GM23338 (cell line): Measurements from ENCODE around the gene MDM4. TPM values are rescaled to one million over a fixed set of nuclear protein-coding genes. Genes with fewer than 3 reads are reported as not detected.
A peak's percentile ranks its signal among the peaks of the same experiment; 100 is the strongest.

Experiments
- ATAC-seq: fragments of 200-7000 bp; cut with Tn5 transposase; 3 replicates; pipeline ENCODE4 v1.9.1; 2020
- DNase-seq: peaks from one replicate; pipeline ENCODE4 v3.0.0-alpha.2; 2015; ENCODE audit warnings: low spot score
- H2AFZ ChIP-seq: fragments of 200-600 bp; sonication (generic); 2 replicates; pipeline ENCODE4 v1.8.0; 2016; ENCODE audit warnings: antibody characterized with exemption, mild to moderate bottlenecking, moderate library complexity
- H3F3A ChIP-seq: fragments of 200-600 bp; sonication (generic); replicated peaks from 2 replicates; pipeline ENCODE4 v1.8.0; 2017; ENCODE audit warnings: antibody characterized with exemption, mixed run types, low read depth
- H3K27ac ChIP-seq: fragments of 200-600 bp; sonication (generic); 2 replicates; pipeline ENCODE4 v1.6.1; 2016; ENCODE audit warnings: low read depth
- H3K27me3 ChIP-seq: fragments of 200-600 bp; sonication (generic); 2 replicates; pipeline ENCODE4 v1.8.0; 2016; ENCODE audit warnings: mild to moderate bottlenecking, mixed run types, moderate library complexity; ENCODE audit not compliant: insufficient read depth
- H3K36me3 ChIP-seq: fragments of 200-600 bp; sonication (generic); 2 replicates; pipeline ENCODE4 v1.8.0; 2016; ENCODE audit warnings: mild to moderate bottlenecking; ENCODE audit not compliant: insufficient read depth
- H3K4me1 ChIP-seq: fragments of 200-600 bp; sonication (generic); 2 replicates; pipeline ENCODE4 v1.8.0; 2016; ENCODE audit warnings: mild to moderate bottlenecking, moderate library complexity; ENCODE audit not compliant: insufficient read depth
- H3K4me2 ChIP-seq: fragments of 200-600 bp; sonication (generic); 2 replicates; pipeline ENCODE4 v1.7.1; 2017; ENCODE audit warnings: mixed run types
- H3K4me3 ChIP-seq: fragments of 200-600 bp; sonication (generic); 2 replicates; pipeline ENCODE4 v1.6.1; 2016; ENCODE audit warnings: mixed run types
- H3K79me2 ChIP-seq: fragments of 200-600 bp; sonication (generic); replicated peaks from 2 replicates; pipeline ENCODE4 v1.8.0; 2017; ENCODE audit warnings: mild to moderate bottlenecking; ENCODE audit not compliant: insufficient read depth
- H3K9me2 ChIP-seq: fragments of 200-600 bp; sonication (generic); 2 replicates; pipeline ENCODE4 v1.8.0; 2017; ENCODE audit not compliant: insufficient read depth
- H4K20me1 ChIP-seq: fragments of 200-600 bp; sonication (generic); replicated peaks from 2 replicates; pipeline ENCODE4 v1.8.0; 2017; ENCODE audit warnings: mild to moderate bottlenecking; ENCODE audit not compliant: insufficient read depth
- H3K27ac Mint-ChIP-seq: 2 replicates; pipeline ENCODE4 v1.8.0; 2020; ENCODE audit warnings: inconsistent platforms, mild to moderate bottlenecking, moderate library complexity, mixed read lengths
- H3K27me3 Mint-ChIP-seq: 3 replicates; pipeline ENCODE4 v1.8.0; 2022; ENCODE audit warnings: low read depth, mild to moderate bottlenecking, moderate library complexity, mixed read lengths, inconsistent platforms; ENCODE audit not compliant: insufficient read depth, poor library complexity
- H3K36me3 Mint-ChIP-seq: 3 replicates; pipeline ENCODE4 v1.8.0; 2021; ENCODE audit warnings: low read depth, mild to moderate bottlenecking, inconsistent platforms, moderate library complexity, mixed read lengths
- H3K4me1 Mint-ChIP-seq: 3 replicates; pipeline ENCODE4 v1.8.0; 2020; ENCODE audit warnings: mild to moderate bottlenecking, inconsistent platforms, mixed read lengths
- H3K4me3 Mint-ChIP-seq: 3 replicates; pipeline ENCODE4 v1.8.0; 2021; ENCODE audit warnings: moderate library complexity, mild to moderate bottlenecking, inconsistent platforms, mixed read lengths
- H3K9me3 Mint-ChIP-seq: 3 replicates; pipeline ENCODE4 v1.8.0; 2020; ENCODE audit warnings: moderate library complexity, mild to moderate bottlenecking, inconsistent platforms, mixed read lengths
- CREB1 ChIP-seq: fragments of 250-450 bp; sonication (Bioruptor Pico); IDR thresholded peaks from 2 replicates; pipeline ENCODE4 v1.5.0; 2020; ENCODE audit warnings: low read depth, mild to moderate bottlenecking, moderate library complexity
- EZH2 ChIP-seq: fragments of 200-600 bp; sonication (generic); IDR thresholded peaks from one replicate; pipeline ENCODE4 v1.8.0; 2017; ENCODE audit warnings: antibody characterized with exemption, mild to moderate bottlenecking, low read depth; ENCODE audit not compliant: unreplicated experiment
- EZH2phosphoT487 ChIP-seq: fragments of 200-600 bp; sonication (generic); IDR thresholded peaks from one replicate; pipeline ENCODE4 v1.8.1; 2018; ENCODE audit warnings: antibody characterized with exemption; ENCODE audit not compliant: unreplicated experiment
- JUNB ChIP-seq: IDR thresholded peaks from one replicate; pipeline ENCODE4 v1.6.1; 2016; ENCODE audit warnings: antibody characterized with exemption; ENCODE audit not compliant: unreplicated experiment
- NANOG ChIP-seq: IDR thresholded peaks from 2 replicates; pipeline ENCODE4 v1.6.1; 2016; ENCODE audit warnings: antibody characterized with exemption, borderline replicate concordance
- POLR2AphosphoS5 ChIP-seq: IDR thresholded peaks from 2 replicates; pipeline ENCODE4 v1.6.1; 2016; ENCODE audit warnings: antibody characterized with exemption, low read depth
- STAT1 ChIP-seq: IDR thresholded peaks from one replicate; pipeline ENCODE4 v1.6.1; 2016; ENCODE audit warnings: antibody characterized with exemption; ENCODE audit not compliant: unreplicated experiment
- ZNF114 ChIP-seq: fragments of 250-450 bp; sonication (Bioruptor Pico); IDR thresholded peaks from 2 replicates; pipeline ENCODE4 v1.5.0; 2020; ENCODE audit warnings: mild to moderate bottlenecking, moderate library complexity
- ZNF331 ChIP-seq: fragments of 250-450 bp; sonication (Bioruptor Pico); IDR thresholded peaks from 2 replicates; pipeline ENCODE4 v1.5.0; 2020; ENCODE audit warnings: low read depth, mild to moderate bottlenecking, moderate library complexity
- polyA plus RNA-seq: library from polyadenylated mRNA; unstranded; fragments of >200 nt; fragmentation: Nextera tagmentation; extraction: Ambion mirVana; gene quantifications from 2 replicates; pipeline ENCODE4 v1.2.1, GENCODE V29; 2016
- total RNA-seq: library from RNA; depleted of rRNA; stranded (reverse); fragments of >200 nt; shearing (Covaris generic); gene quantifications from 2 replicates; pipeline ENCODE4 v1.2.3, GENCODE V29; 2014
- TF ChIP-seq, protein P1 (sequence below), 2 experiments: fragments of 200-600 bp in 1 of 2; sonication (generic) in 1 of 2; conservative IDR thresholded peaks; 2 replicates each; pipeline versions ENCODE4 v1.5.1 to v1.6.1; 2016 to 2017; ENCODE audit warnings: antibody characterized with exemption in 2 of 2, low read depth in 2 of 2, mild to moderate bottlenecking in 2 of 2, moderate library complexity in 1 of 2
- TF ChIP-seq, protein P2 (sequence below): fragments of 250-450 bp; sonication (Bioruptor Pico); IDR thresholded peaks from 2 replicates; pipeline ENCODE4 v1.5.0; 2020; ENCODE audit warnings: mild to moderate bottlenecking, moderate library complexity
- TF ChIP-seq, protein P3 (sequence below): IDR thresholded peaks from 2 replicates; pipeline ENCODE4 v1.6.1; 2016; ENCODE audit warnings: antibody characterized with exemption
- TF ChIP-seq, protein P4 (sequence below): IDR thresholded peaks from one replicate; pipeline ENCODE4 v1.6.1; 2018; ENCODE audit warnings: antibody characterized with exemption; ENCODE audit not compliant: unreplicated experiment

Gene MDM4
- total and polyA plus RNA-seq, 2 experiments from 2014 or later, result 24.8 to 56.1 TPM

DNA sequence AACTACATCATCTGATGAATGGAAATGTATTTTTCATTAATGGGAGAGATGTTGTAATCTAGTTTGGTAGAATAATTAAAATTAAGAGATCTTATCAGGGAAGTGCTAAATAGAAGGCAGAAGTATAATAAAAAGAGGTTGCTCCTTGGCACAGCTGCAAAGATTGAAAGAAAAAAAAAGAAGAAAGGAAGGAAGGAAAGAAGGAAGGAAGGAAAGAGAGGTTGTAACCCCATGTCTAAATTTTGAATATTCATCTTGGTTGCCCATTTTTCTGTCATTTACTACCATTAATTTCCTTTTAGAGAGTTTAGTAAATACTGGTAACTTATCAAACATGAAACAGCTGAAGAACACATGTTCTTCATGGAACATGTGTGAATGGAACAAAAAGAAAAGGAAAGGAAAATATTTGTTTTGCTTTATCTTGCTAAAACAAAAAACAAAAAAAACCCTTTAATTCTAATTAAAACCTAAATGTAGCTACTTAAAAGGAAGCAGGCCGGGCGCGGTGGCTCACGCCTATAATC lies 10.5 kb upstream of the MDM4 start:
- no peaks in the 10 kb centered on the region for H3K27me3 ChIP-seq
- no peaks in the 10 kb centered on the region for H3F3A ChIP-seq
- H3K36me3 ChIP-seq, result no peaks in the 10 kb centered on the region
- H3K4me1 ChIP-seq, result no peaks in the 10 kb centered on the region; the same call in 1 of the 2 replicates
- TF ChIP-seq EZH2phosphoT487 (no peak), STAT1 (no peak), CREB1 (no peak), POLR2AphosphoS5 (no peak), NANOG (no peak), ZNF114 (CRISPR knock-in tag) (no peak), JUNB (no peak), EZH2 (no peak), ZNF331 (CRISPR knock-in tag) (no peak)
- TF ChIP-seq, protein P1, sequence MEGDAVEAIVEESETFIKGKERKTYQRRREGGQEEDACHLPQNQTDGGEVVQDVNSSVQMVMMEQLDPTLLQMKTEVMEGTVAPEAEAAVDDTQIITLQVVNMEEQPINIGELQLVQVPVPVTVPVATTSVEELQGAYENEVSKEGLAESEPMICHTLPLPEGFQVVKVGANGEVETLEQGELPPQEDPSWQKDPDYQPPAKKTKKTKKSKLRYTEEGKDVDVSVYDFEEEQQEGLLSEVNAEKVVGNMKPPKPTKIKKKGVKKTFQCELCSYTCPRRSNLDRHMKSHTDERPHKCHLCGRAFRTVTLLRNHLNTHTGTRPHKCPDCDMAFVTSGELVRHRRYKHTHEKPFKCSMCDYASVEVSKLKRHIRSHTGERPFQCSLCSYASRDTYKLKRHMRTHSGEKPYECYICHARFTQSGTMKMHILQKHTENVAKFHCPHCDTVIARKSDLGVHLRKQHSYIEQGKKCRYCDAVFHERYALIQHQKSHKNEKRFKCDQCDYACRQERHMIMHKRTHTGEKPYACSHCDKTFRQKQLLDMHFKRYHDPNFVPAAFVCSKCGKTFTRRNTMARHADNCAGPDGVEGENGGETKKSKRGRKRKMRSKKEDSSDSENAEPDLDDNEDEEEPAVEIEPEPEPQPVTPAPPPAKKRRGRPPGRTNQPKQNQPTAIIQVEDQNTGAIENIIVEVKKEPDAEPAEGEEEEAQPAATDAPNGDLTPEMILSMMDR (conservative IDR thresholded peaks at IDR 0.05; ENCODE audit: low read depth in 2 of 2), result no peak
- TF ChIP-seq, protein P2, sequence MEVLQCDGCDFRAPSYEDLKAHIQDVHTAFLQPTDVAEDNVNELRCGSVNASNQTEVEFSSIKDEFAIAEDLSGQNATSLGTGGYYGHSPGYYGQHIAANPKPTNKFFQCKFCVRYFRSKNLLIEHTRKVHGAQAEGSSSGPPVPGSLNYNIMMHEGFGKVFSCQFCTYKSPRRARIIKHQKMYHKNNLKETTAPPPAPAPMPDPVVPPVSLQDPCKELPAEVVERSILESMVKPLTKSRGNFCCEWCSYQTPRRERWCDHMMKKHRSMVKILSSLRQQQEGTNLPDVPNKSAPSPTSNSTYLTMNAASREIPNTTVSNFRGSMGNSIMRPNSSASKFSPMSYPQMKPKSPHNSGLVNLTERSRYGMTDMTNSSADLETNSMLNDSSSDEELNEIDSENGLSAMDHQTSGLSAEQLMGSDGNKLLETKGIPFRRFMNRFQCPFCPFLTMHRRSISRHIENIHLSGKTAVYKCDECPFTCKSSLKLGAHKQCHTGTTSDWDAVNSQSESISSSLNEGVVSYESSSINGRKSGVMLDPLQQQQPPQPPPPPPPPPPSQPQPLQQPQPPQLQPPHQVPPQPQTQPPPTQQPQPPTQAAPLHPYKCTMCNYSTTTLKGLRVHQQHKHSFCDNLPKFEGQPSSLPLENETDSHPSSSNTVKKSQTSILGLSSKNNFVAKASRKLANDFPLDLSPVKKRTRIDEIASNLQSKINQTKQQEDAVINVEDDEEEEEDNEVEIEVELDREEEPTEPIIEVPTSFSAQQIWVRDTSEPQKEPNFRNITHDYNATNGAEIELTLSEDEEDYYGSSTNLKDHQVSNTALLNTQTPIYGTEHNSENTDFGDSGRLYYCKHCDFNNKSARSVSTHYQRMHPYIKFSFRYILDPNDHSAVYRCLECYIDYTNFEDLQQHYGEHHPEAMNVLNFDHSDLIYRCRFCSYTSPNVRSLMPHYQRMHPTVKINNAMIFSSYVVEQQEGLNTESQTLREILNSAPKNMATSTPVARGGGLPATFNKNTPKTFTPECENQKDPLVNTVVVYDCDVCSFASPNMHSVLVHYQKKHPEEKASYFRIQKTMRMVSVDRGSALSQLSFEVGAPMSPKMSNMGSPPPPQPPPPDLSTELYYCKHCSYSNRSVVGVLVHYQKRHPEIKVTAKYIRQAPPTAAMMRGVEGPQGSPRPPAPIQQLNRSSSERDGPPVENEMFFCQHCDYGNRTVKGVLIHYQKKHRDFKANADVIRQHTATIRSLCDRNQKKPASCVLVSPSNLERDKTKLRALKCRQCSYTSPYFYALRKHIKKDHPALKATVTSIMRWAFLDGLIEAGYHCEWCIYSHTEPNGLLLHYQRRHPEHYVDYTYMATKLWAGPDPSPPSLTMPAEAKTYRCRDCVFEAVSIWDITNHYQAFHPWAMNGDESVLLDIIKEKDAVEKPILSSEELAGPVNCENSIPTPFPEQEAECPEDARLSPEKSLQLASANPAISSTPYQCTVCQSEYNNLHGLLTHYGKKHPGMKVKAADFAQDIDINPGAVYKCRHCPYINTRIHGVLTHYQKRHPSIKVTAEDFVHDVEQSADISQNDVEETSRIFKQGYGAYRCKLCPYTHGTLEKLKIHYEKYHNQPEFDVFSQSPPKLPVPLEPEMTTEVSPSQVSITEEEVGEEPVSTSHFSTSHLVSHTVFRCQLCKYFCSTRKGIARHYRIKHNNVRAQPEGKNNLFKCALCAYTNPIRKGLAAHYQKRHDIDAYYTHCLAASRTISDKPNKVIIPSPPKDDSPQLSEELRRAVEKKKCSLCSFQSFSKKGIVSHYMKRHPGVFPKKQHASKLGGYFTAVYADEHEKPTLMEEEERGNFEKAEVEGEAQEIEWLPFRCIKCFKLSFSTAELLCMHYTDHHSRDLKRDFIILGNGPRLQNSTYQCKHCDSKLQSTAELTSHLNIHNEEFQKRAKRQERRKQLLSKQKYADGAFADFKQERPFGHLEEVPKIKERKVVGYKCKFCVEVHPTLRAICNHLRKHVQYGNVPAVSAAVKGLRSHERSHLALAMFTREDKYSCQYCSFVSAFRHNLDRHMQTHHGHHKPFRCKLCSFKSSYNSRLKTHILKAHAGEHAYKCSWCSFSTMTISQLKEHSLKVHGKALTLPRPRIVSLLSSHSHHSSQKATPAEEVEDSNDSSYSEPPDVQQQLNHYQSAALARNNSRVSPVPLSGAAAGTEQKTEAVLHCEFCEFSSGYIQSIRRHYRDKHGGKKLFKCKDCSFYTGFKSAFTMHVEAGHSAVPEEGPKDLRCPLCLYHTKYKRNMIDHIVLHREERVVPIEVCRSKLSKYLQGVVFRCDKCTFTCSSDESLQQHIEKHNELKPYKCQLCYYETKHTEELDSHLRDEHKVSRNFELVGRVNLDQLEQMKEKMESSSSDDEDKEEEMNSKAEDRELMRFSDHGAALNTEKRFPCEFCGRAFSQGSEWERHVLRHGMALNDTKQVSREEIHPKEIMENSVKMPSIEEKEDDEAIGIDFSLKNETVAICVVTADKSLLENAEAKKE, result no peak
- TF ChIP-seq, protein P3, sequence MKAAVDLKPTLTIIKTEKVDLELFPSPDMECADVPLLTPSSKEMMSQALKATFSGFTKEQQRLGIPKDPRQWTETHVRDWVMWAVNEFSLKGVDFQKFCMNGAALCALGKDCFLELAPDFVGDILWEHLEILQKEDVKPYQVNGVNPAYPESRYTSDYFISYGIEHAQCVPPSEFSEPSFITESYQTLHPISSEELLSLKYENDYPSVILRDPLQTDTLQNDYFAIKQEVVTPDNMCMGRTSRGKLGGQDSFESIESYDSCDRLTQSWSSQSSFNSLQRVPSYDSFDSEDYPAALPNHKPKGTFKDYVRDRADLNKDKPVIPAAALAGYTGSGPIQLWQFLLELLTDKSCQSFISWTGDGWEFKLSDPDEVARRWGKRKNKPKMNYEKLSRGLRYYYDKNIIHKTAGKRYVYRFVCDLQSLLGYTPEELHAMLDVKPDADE, result no peak
- TF ChIP-seq, protein P4, sequence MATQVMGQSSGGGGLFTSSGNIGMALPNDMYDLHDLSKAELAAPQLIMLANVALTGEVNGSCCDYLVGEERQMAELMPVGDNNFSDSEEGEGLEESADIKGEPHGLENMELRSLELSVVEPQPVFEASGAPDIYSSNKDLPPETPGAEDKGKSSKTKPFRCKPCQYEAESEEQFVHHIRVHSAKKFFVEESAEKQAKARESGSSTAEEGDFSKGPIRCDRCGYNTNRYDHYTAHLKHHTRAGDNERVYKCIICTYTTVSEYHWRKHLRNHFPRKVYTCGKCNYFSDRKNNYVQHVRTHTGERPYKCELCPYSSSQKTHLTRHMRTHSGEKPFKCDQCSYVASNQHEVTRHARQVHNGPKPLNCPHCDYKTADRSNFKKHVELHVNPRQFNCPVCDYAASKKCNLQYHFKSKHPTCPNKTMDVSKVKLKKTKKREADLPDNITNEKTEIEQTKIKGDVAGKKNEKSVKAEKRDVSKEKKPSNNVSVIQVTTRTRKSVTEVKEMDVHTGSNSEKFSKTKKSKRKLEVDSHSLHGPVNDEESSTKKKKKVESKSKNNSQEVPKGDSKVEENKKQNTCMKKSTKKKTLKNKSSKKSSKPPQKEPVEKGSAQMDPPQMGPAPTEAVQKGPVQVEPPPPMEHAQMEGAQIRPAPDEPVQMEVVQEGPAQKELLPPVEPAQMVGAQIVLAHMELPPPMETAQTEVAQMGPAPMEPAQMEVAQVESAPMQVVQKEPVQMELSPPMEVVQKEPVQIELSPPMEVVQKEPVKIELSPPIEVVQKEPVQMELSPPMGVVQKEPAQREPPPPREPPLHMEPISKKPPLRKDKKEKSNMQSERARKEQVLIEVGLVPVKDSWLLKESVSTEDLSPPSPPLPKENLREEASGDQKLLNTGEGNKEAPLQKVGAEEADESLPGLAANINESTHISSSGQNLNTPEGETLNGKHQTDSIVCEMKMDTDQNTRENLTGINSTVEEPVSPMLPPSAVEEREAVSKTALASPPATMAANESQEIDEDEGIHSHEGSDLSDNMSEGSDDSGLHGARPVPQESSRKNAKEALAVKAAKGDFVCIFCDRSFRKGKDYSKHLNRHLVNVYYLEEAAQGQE, result no peak
- ATAC-seq (no peak), DNase-seq (peak; percentile 55)
- peak overlapping the region; percentile 5; the same call in 1 of the 2 replicates for H2AFZ ChIP-seq
- H3K4me3 ChIP-seq, result peak overlapping the region; percentile 59
- Mint-ChIP-seq H3K4me3 (peak overlapping the region; percentile 88), H3K4me1 (peaks cover 11% of the 10 kb centered on the region; the same call in 2 of the 3 replicates), H3K36me3 (peaks cover 3% of the 10 kb centered on the region; the same call in 2 of the 3 replicates), H3K27ac (no peak overlapping the region), H3K9me3 (peaks cover 7% of the 10 kb centered on the region; the same call in 2 of the 3 replicates), H3K27me3 (peaks cover 25% of the 10 kb centered on the region)
- H3K79me2 ChIP-seq, result no peaks in the 10 kb centered on the region
- H3K9me2 ChIP-seq, result no peaks in the 10 kb centered on the region
- peak overlapping the region; percentile 34 for H3K4me2 ChIP-seq
- no peaks in the 10 kb centered on the region for H4K20me1 ChIP-seq
- no peak overlapping the region for H3K27ac ChIP-seq
